ENCODE results near the gene ENO1.
"Not testable (repeated sequence)": the region's sequence is repeated elsewhere in the genome, so short reads cannot be mapped to it uniquely, and the experiment has no call there.

The ENO1 gene

GRCh38 chr1:8878448-8878697 lies at the start of gene ENO1:
Gene ENO1, minus strand, starts transcription at chr1:8878686. Its CDS starts 3,778 bp downstream, at chr1:8874908.
- DNase-seq (ENCODE audit: low read depth in 2 of 2) = no peak
- peak within 1 kb of the TSS; percentile 87 to 95 for H3K4me3 ChIP-seq (replicated peaks in 1 of 2; ENCODE audit: low read depth in 2 of 2, low read length in 2 of 2)
- TF ChIP-seq, protein P1, sequence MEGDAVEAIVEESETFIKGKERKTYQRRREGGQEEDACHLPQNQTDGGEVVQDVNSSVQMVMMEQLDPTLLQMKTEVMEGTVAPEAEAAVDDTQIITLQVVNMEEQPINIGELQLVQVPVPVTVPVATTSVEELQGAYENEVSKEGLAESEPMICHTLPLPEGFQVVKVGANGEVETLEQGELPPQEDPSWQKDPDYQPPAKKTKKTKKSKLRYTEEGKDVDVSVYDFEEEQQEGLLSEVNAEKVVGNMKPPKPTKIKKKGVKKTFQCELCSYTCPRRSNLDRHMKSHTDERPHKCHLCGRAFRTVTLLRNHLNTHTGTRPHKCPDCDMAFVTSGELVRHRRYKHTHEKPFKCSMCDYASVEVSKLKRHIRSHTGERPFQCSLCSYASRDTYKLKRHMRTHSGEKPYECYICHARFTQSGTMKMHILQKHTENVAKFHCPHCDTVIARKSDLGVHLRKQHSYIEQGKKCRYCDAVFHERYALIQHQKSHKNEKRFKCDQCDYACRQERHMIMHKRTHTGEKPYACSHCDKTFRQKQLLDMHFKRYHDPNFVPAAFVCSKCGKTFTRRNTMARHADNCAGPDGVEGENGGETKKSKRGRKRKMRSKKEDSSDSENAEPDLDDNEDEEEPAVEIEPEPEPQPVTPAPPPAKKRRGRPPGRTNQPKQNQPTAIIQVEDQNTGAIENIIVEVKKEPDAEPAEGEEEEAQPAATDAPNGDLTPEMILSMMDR (IDR thresholded peaks at IDR 0.05; ENCODE audit: low read depth, low read length) = no peak

- TF ChIP-seq, protein P1 (IDR thresholded peaks at IDR 0.05; ENCODE audit: low read depth, low read length) = no peak
- H3K4me3 ChIP-seq (replicated peaks in 1 of 2; ENCODE audit: low read depth in 2 of 2, low read length in 2 of 2) = no peak overlapping the region
- DNase-seq (ENCODE audit: low read depth in 2 of 2) = no peak
Observed at GRCh38 chr1:8926707-8927694, 48.5 kb upstream of the ENO1 start.

DNA sequence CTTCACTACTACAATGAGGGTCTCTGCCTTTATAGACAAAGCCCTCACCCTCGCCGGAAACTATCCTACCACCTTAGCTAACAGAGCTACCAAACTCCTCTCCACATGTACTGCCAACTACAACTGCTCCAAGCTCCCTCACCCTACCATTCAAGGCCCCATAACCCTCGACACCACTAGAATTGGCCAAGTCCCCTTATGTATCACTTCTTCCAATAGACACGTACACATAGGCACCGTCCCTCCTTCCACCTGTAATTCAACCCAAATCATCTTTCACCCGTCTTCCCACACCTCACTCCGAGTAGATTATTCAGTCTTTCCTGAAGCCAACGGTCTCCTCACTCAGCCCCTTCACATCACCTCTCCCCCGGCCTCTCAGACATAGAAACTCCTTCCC lies 47.5 kb upstream of the ENO1 start:
- H3K4me3 ChIP-seq (replicated peaks in 1 of 2; ENCODE audit: low read depth in 2 of 2, low read length in 2 of 2) = no peak overlapping the region
- TF ChIP-seq, protein P1 (IDR thresholded peaks at IDR 0.05; ENCODE audit: low read depth, low read length) = no peak
- DNase-seq (ENCODE audit: low read depth in 2 of 2) = no peak

- DNase-seq (ENCODE audit: low read depth in 2 of 2) = no peak
- no peak overlapping the region for H3K4me3 ChIP-seq (replicated peaks in 1 of 2; ENCODE audit: low read depth in 2 of 2, low read length in 2 of 2)
- TF ChIP-seq, protein P1 (IDR thresholded peaks at IDR 0.05; ENCODE audit: low read depth, low read length) = no peak
Observed at GRCh38 chr1:8925406-8925805, 46.9 kb upstream of the ENO1 start.

DNA sequence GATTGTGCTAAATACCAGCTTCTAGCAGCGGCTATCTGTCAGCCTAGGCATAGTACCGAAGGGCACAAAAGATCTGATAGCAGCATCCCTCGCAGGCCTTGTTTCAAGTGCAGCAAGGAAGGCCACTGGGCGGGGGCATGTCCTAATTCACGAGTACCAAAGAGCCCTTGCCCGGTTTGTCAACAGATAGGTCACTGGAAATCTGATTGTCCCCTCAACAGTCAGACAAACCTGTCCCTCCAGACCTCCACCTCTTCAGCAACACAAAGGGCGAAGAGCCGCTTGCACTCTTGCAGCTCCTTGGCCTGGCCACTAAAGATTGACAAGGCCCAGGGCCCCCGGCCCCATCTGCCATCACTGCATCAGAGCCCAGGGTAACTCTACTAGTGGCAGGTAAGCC lies 44.5 kb upstream of the ENO1 start:
- H3K4me3 ChIP-seq (replicated peaks in 1 of 2; ENCODE audit: low read depth in 2 of 2, low read length in 2 of 2) = no peak overlapping the region
- no peak for DNase-seq (ENCODE audit: low read depth in 2 of 2)
- TF ChIP-seq, protein P1 (IDR thresholded peaks at IDR 0.05; ENCODE audit: low read depth, low read length) = no peak

GRCh38 chr1:8917536-8917935 lies 39.0 kb upstream of the ENO1 start:
- not testable (repeated sequence) for H3K4me3 ChIP-seq (replicated peaks in 1 of 2; ENCODE audit: low read depth in 2 of 2, low read length in 2 of 2); DNase-seq (ENCODE audit: low read depth in 2 of 2)

DNA sequence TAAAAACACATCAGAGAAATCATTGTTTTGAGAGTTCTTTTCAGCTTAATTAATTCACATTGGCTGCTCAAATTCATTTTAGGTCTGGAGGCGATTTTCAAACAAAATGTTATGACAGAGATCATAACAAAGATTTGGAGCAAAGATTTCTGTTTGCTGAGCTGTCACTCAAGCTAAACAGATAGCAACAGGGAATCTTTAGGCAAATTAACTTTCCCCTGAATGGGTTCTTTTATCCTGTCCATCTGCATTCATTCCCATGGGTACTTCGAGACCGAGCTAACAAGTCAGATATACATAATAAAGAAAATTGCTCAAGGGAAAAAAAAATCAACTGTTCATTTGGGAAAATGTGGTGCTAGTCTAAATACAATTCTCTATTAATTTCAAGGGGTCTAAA lies 37.0 kb upstream of the ENO1 start:
- H3K4me3 ChIP-seq (replicated peaks in 1 of 2; ENCODE audit: low read depth in 2 of 2, low read length in 2 of 2) = no peak overlapping the region

More for the DNA sequence above, 37.0 kb upstream of the ENO1 start:
- TF ChIP-seq, protein P1 (IDR thresholded peaks at IDR 0.05; ENCODE audit: low read depth, low read length) = no peak
- no peak for DNase-seq (ENCODE audit: low read depth in 2 of 2)
